ENCODE results near the gene GMPPA. TPM values are rescaled to one million over a fixed set of nuclear protein-coding genes. Genes with fewer than 3 reads are reported as not detected.
A peak's percentile ranks its signal among the peaks of the same experiment; 100 is the strongest.

Gene GMPPA
- total and polyA plus RNA-seq, 10 donors = 21.2 to 45.5 (median 29.8) TPM

- TF ChIP-seq POLR2AphosphoS5 (IDR thresholded peaks at IDR 0.05) = no peak
- TF ChIP-seq POLR2A (IDR thresholded peaks at IDR 0.05) = no peak
- no peak for TF ChIP-seq CTCF (IDR thresholded peaks at IDR 0.05 in 8 of 11, conservative IDR thresholded peaks at IDR 0.05 in 3 of 11)
- DNase-seq = no peak
- 51 to 74% (median 63%) methylated on average over 4 of the region's 4 CpGs for WGBS, 5 donors
- H3K27ac ChIP-seq = no peak overlapping the region
- peaks cover 19 to 39% (median 35%) of the 10 kb centered on the region in 6 donors for H3K4me1 ChIP-seq
- intact Hi-C loops (cut with DNase I; ENCODE audit: low total_unique reads) = no loop called here
- no peaks in the 10 kb centered on the region for H3K9me3 ChIP-seq
- H3K36me3 ChIP-seq = no peaks in the 10 kb centered on the region
- H3K27me3 ChIP-seq (replicated peaks in 1 of 7) = peaks cover 0 to 98% (median 8%) of the 10 kb centered on the region in 7 donors
- H3K4me3 ChIP-seq = no peak overlapping the region
These were observed 47.3 kb downstream of the GMPPA start for GRCh38 chr2:219545943-219546352.

- H3K27ac ChIP-seq = no peak overlapping the region
- WGBS, 5 donors = 95 to 97% (median 96%) methylated on average over 12 to 26 of the region's 26 CpGs
These were observed 48.9 kb downstream of the GMPPA start for GRCh38 chr2:219547621-219548020.

GRCh38 chr2:219548990-219549389 is 50.3 kb downstream of the GMPPA start:
- Histone ChIP-seq H3K9me3 (no peaks in the 10 kb centered on the region), H3K4me1 (peaks cover 15 to 33% (median 26%) of the 10 kb centered on the region in 6 donors), H3K27ac (no peak overlapping the region), H3K36me3 (no peaks in the 10 kb centered on the region), H3K27me3 (replicated peaks in 1 of 7) (peaks cover 0 to 98% (median 34%) of the 10 kb centered on the region in 7 donors), H3K4me3 (no peak overlapping the region)
- no peak for TF ChIP-seq POLR2AphosphoS5 (IDR thresholded peaks at IDR 0.05)
- no peak for TF ChIP-seq CTCF (IDR thresholded peaks at IDR 0.05 in 8 of 11, conservative IDR thresholded peaks at IDR 0.05 in 3 of 11)
- TF ChIP-seq POLR2A (IDR thresholded peaks at IDR 0.05) = no peak
- WGBS, 5 donors = 91 to 95% (median 93%) methylated on average over 18 of the region's 18 CpGs
- no peak for DNase-seq
- intact Hi-C loops (cut with DNase I; ENCODE audit: low total_unique reads) = no loop called here

More at GRCh38 chr2:219547621-219548020, 48.9 kb downstream of the GMPPA start:
- no peak overlapping the region for H3K4me3 ChIP-seq
- peaks cover 0 to 98% (median 23%) of the 10 kb centered on the region in 7 donors for H3K27me3 ChIP-seq (replicated peaks in 1 of 7)
- peak; percentile 76 for DNase-seq
- H3K9me3 ChIP-seq = no peaks in the 10 kb centered on the region
- H3K4me1 ChIP-seq = peaks cover 12 to 39% (median 33%) of the 10 kb centered on the region in 6 donors
- intact Hi-C loops (cut with DNase I; ENCODE audit: low total_unique reads) = no loop called here
- TF ChIP-seq CTCF (IDR thresholded peaks at IDR 0.05 in 8 of 11, conservative IDR thresholded peaks at IDR 0.05 in 3 of 11) (no peak), POLR2A (IDR thresholded peaks at IDR 0.05) (no peak), POLR2AphosphoS5 (IDR thresholded peaks at IDR 0.05) (no peak)
- H3K36me3 ChIP-seq = no peaks in the 10 kb centered on the region

GRCh38 chr2:219549619-219550018 is 50.9 kb downstream of the GMPPA start:
- Histone ChIP-seq H3K9me3 (no peaks in the 10 kb centered on the region), H3K36me3 (no peaks in the 10 kb centered on the region), H3K27me3 (replicated peaks in 1 of 7) (peaks cover 0 to 98% (median 35%) of the 10 kb centered on the region in 7 donors), H3K4me1 (peaks cover 9 to 26% (median 19%) of the 10 kb centered on the region in 6 donors), H3K27ac (no peak overlapping the region), H3K4me3 (no peak overlapping the region)
- 77 to 93% (median 86%) methylated on average over 7 to 9 of the region's 9 CpGs for WGBS, 5 donors
- DNase-seq = no peak
- no peak for TF ChIP-seq POLR2AphosphoS5 (IDR thresholded peaks at IDR 0.05)
- no peak for TF ChIP-seq CTCF (IDR thresholded peaks at IDR 0.05 in 8 of 11, conservative IDR thresholded peaks at IDR 0.05 in 3 of 11)
- TF ChIP-seq POLR2A (IDR thresholded peaks at IDR 0.05) = no peak
- intact Hi-C loops (cut with DNase I; ENCODE audit: low total_unique reads) = no loop called here

All from spleen (tissue), 11 donors.